Measurements from ENCODE around the gene COL8A2.
"Not testable (repeated sequence)": the region's sequence is repeated elsewhere in the genome, so short reads cannot be mapped to it uniquely, and the experiment has no call there.

COL8A2 gene

GRCh38 chr1:36159614-36160387 is 34.8 kb upstream of the COL8A2 start:
- H3F3A ChIP-seq (ENCODE audit: insufficient read depth) = peaks cover 4% of the 10 kb centered on the region; the same call in 1 of the 2 replicates
- peak overlapping the region; percentile 5 for H3K4me2 ChIP-seq (ENCODE audit: low read depth, low read length, poor library complexity, severe bottlenecking)
- no peaks in the 10 kb centered on the region for H4K20me1 ChIP-seq (ENCODE audit: low read depth, low read length)
- no peak overlapping the region for H3K27ac ChIP-seq (ENCODE audit: low read depth, low read length)
- H3K9me2 ChIP-seq (replicated peaks; ENCODE audit: insufficient read depth, low read length) = no peaks in the 10 kb centered on the region
- H3K9ac ChIP-seq (ENCODE audit: low read length) = peak overlapping the region; percentile 16; the same call in 1 of the 2 replicates
- H3K9me3 ChIP-seq (ENCODE audit: insufficient read depth, low read length) = no peaks in the 10 kb centered on the region
- H3K4me3 ChIP-seq (ENCODE audit: insufficient read depth, low read length, poor library complexity, severe bottlenecking) = no peak overlapping the region
- peaks cover 72% of the 10 kb centered on the region for H3K79me2 ChIP-seq (ENCODE audit: insufficient read depth, low read length)
- H3K36me3 ChIP-seq (ENCODE audit: low read length) = no peaks in the 10 kb centered on the region
- no peaks in the 10 kb centered on the region for H3K27me3 ChIP-seq (ENCODE audit: low read length)
- TF ChIP-seq EZH2phosphoT487 (conservative IDR thresholded peaks at IDR 0.05; ENCODE audit: low read length) (no peak), CTCF (IDR thresholded peaks at IDR 0.05; ENCODE audit: insufficient read depth, low read length, poor library complexity, severe bottlenecking) (no peak)
- H2AFZ ChIP-seq (ENCODE audit: low read depth, low read length, severe bottlenecking) = no peak overlapping the region

- not testable (repeated sequence) for H3K9me3 ChIP-seq (ENCODE audit: insufficient read depth, low read length); H3K9ac ChIP-seq (ENCODE audit: low read length); H3K36me3 ChIP-seq (ENCODE audit: low read length); H3K4me2 ChIP-seq (ENCODE audit: low read depth, low read length, poor library complexity, severe bottlenecking); H3K27me3 ChIP-seq (ENCODE audit: low read length); H4K20me1 ChIP-seq (ENCODE audit: low read depth, low read length); H3F3A ChIP-seq (ENCODE audit: insufficient read depth); H2AFZ ChIP-seq (ENCODE audit: low read depth, low read length, severe bottlenecking); H3K27ac ChIP-seq (ENCODE audit: low read depth, low read length); H3K9me2 ChIP-seq (replicated peaks; ENCODE audit: insufficient read depth, low read length); H3K4me3 ChIP-seq (ENCODE audit: insufficient read depth, low read length, poor library complexity, severe bottlenecking)
- peaks cover 63% of the 10 kb centered on the region for H3K79me2 ChIP-seq (ENCODE audit: insufficient read depth, low read length)
Measured at GRCh38 chr1:36158827-36159252, 33.8 kb upstream of the COL8A2 start.

- Histone ChIP-seq H3K9me2 (replicated peaks; ENCODE audit: insufficient read depth, low read length) (no peaks in the 10 kb centered on the region), H2AFZ (ENCODE audit: low read depth, low read length, severe bottlenecking) (no peak overlapping the region), H3K79me2 (ENCODE audit: insufficient read depth, low read length) (peaks cover 62% of the 10 kb centered on the region), H3K4me3 (ENCODE audit: insufficient read depth, low read length, poor library complexity, severe bottlenecking) (no peak overlapping the region), H3K4me2 (ENCODE audit: low read depth, low read length, poor library complexity, severe bottlenecking) (peak overlapping the region; percentile 77), H3K9me3 (ENCODE audit: insufficient read depth, low read length) (no peaks in the 10 kb centered on the region), H3F3A (ENCODE audit: insufficient read depth) (peaks cover 4% of the 10 kb centered on the region; the same call in 1 of the 2 replicates), H3K27me3 (ENCODE audit: low read length) (no peaks in the 10 kb centered on the region), H3K27ac (ENCODE audit: low read depth, low read length) (no peak overlapping the region), H3K9ac (ENCODE audit: low read length) (no peak overlapping the region; the same call in 1 of the 2 replicates), H3K36me3 (ENCODE audit: low read length) (no peaks in the 10 kb centered on the region), H4K20me1 (ENCODE audit: low read depth, low read length) (no peaks in the 10 kb centered on the region)
- TF ChIP-seq CTCF (IDR thresholded peaks at IDR 0.05; ENCODE audit: insufficient read depth, low read length, poor library complexity, severe bottlenecking) = no peak
- TF ChIP-seq EZH2phosphoT487 (conservative IDR thresholded peaks at IDR 0.05; ENCODE audit: low read length) = no peak
Measured at GRCh38 chr1:36157973-36158826, 33.2 kb upstream of the COL8A2 start.
